Ovary (tissue), 3 donors: ENCODE data around the gene CCDC91.

ENCODE experiments used
- EP300 ChIP-seq: sonication (generic); formaldehyde crosslinking; IDR thresholded peaks from one replicate; pipeline ENCODE4 v1.6.1; 2017; ENCODE audit warnings: antibody characterized with exemption
- TF ChIP-seq, protein P1 (sequence below), 3 donors: fragments of 450-650 bp in 2 of 3; fragments of 200-600 bp in 1 of 3; IDR thresholded peaks; one replicate each; pipeline versions ENCODE4 v1.5.1 to v1.8.0; 2016 to 2022; ENCODE audit warnings: antibody characterized with exemption in 3 of 3, mild to moderate bottlenecking in 1 of 3
- donor health status: DM: no; HTN: no; CAD: no.

DNA sequence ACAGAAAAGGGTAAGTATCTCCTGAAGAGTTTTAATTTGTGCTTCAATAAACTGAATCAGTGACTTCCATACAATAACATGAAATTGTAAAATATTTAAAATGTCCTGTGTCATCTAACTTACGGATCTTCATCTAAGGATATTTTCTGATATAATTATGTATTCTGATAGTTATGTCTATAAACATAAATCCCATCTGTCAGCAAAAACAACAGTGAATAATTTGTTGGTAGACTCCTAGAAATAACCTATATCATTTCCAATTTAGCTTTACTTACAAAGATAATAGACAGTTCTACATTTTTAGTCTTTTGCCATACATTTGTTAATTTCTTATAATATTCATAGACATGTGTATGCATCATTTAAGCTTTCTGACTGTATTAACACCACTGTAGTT is 293.9 kb downstream of the CCDC91 start:
- TF ChIP-seq, protein P1, sequence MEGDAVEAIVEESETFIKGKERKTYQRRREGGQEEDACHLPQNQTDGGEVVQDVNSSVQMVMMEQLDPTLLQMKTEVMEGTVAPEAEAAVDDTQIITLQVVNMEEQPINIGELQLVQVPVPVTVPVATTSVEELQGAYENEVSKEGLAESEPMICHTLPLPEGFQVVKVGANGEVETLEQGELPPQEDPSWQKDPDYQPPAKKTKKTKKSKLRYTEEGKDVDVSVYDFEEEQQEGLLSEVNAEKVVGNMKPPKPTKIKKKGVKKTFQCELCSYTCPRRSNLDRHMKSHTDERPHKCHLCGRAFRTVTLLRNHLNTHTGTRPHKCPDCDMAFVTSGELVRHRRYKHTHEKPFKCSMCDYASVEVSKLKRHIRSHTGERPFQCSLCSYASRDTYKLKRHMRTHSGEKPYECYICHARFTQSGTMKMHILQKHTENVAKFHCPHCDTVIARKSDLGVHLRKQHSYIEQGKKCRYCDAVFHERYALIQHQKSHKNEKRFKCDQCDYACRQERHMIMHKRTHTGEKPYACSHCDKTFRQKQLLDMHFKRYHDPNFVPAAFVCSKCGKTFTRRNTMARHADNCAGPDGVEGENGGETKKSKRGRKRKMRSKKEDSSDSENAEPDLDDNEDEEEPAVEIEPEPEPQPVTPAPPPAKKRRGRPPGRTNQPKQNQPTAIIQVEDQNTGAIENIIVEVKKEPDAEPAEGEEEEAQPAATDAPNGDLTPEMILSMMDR (IDR thresholded peaks at IDR 0.05): no peak
- TF ChIP-seq EP300: no peak
